ENCODE results near the gene NIP7. TPM values are rescaled to one million over a fixed set of nuclear protein-coding genes. Genes with fewer than 3 reads are reported as not detected.

NIP7 gene
- total RNA-seq, 2 donors from 2014 or later: 3.3 to 8.8 TPM

GRCh38 chr16:69298261-69298660, 41.3 kb upstream of the NIP7 start:
- Histone ChIP-seq H3K9me3 (no peaks in the 10 kb centered on the region), H3K4me1 (no peaks in the 10 kb centered on the region), H3K4me3 (no peak overlapping the region), H3K27me3 (no peaks in the 10 kb centered on the region), H3K27ac (no peak overlapping the region), H3K36me3 (replicated peaks in 1 of 2; ENCODE audit: insufficient read depth in 1 of 2, low read depth in 2 of 2) (peaks cover 0 to 3% of the 10 kb centered on the region in 2 donors)
- no peak for ATAC-seq
- no peak for DNase-seq
- WGBS, 2 donors: 94 to 96% methylated on average over 4 of the region's 4 CpGs
- TF ChIP-seq POLR2A (IDR thresholded peaks at IDR 0.05): no peak
- TF ChIP-seq CTCF (IDR thresholded peaks at IDR 0.05): no peak
- intact Hi-C loops (cut with DNase I): no loop called here

DNA sequence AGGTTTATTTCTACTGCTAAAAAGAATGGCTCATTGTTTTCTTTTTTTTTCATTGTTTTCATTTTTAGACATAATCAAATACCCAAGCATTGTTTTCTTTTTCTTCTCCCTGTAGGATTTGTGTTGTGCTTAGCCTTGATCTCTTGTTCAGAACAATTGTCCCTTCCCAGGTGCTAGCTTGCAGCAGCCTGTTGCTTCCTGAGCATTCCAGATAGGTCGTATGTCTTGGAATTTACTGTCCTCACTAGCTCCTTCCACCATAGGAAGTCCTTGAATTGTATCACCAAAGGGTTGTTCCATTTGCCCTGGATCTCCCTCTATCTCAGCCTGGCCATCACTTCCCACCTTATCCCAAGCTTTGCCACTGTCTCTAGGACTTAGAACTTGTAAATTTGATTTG, 38.4 kb upstream of the NIP7 start:
- ATAC-seq (no peak), DNase-seq (no peak)
- no peaks in the 10 kb centered on the region for H3K27me3 ChIP-seq
- no peaks in the 10 kb centered on the region for H3K4me1 ChIP-seq
- H3K36me3 ChIP-seq (replicated peaks in 1 of 2; ENCODE audit: insufficient read depth in 1 of 2, low read depth in 2 of 2): peaks cover 0 to 3% of the 10 kb centered on the region in 2 donors
- no peaks in the 10 kb centered on the region for H3K9me3 ChIP-seq
- TF ChIP-seq CTCF (IDR thresholded peaks at IDR 0.05) (no peak), POLR2A (IDR thresholded peaks at IDR 0.05) (no peak)
- H3K27ac ChIP-seq: no peak overlapping the region
- WGBS, 2 donors: 47 to 63% methylated on average over 1 of the region's 1 CpG
- intact Hi-C loops (cut with DNase I): no loop called here
- no peak overlapping the region for H3K4me3 ChIP-seq

DNA sequence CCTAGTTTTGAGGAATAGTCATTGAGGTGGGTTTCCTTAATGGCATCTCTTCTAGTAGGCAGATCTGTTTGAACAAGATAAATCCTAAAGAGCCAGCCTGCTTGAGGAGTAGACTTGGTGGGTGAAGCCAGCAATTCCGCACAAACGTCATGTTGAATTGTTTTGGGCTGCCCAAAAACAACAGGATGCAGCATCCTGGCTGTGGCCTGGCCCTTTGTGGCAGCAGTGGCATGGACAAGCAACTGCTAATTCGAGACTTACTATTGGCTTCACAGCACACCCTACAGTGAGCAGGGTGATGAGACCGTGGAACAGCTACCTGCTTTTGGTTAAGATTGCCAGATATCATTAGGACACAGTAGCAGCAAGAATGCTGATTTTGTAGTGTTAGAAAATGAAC, 37.7 kb upstream of the NIP7 start:
- Histone ChIP-seq H3K27ac (no peak overlapping the region), H3K36me3 (replicated peaks in 1 of 2; ENCODE audit: insufficient read depth in 1 of 2, low read depth in 2 of 2) (peaks cover 0 to 3% of the 10 kb centered on the region in 2 donors), H3K9me3 (no peaks in the 10 kb centered on the region), H3K27me3 (no peaks in the 10 kb centered on the region), H3K4me1 (no peaks in the 10 kb centered on the region), H3K4me3 (no peak overlapping the region)
- WGBS, 2 donors: 93 to 96% methylated on average over 4 of the region's 4 CpGs
- ATAC-seq (no peak), DNase-seq (no peak)
- TF ChIP-seq POLR2A (IDR thresholded peaks at IDR 0.05) (no peak), CTCF (IDR thresholded peaks at IDR 0.05) (no peak)
- intact Hi-C loops (cut with DNase I): no loop called here

GRCh38 chr16:69302301-69302700, 37.3 kb upstream of the NIP7 start:
- H3K27me3 ChIP-seq: no peaks in the 10 kb centered on the region
- H3K27ac ChIP-seq: no peak overlapping the region
- TF ChIP-seq POLR2A (IDR thresholded peaks at IDR 0.05) (no peak), CTCF (IDR thresholded peaks at IDR 0.05) (no peak)
- H3K4me3 ChIP-seq: no peak overlapping the region
- H3K9me3 ChIP-seq: no peaks in the 10 kb centered on the region
- no peak for ATAC-seq
- intact Hi-C loops (cut with DNase I): no loop called here
- WGBS, 2 donors: 80 to 83% methylated on average over 4 of the region's 4 CpGs
- no peak for DNase-seq
- no peaks in the 10 kb centered on the region for H3K4me1 ChIP-seq
- H3K36me3 ChIP-seq (replicated peaks in 1 of 2; ENCODE audit: insufficient read depth in 1 of 2, low read depth in 2 of 2): peaks cover 0 to 3% of the 10 kb centered on the region in 2 donors

GRCh38 chr16:69306031-69306430, 33.5 kb upstream of the NIP7 start:
- Histone ChIP-seq H3K27me3 (no peaks in the 10 kb centered on the region), H3K4me3 (no peak overlapping the region), H3K9me3 (no peaks in the 10 kb centered on the region), H3K27ac (no peak overlapping the region), H3K4me1 (peaks cover 4% of the 10 kb centered on the region), H3K36me3 (replicated peaks in 1 of 2; ENCODE audit: insufficient read depth in 1 of 2, low read depth in 2 of 2) (no peaks in the 10 kb centered on the region)
- TF ChIP-seq POLR2A (IDR thresholded peaks at IDR 0.05): no peak
- no peak for TF ChIP-seq CTCF (IDR thresholded peaks at IDR 0.05)
- ATAC-seq (no peak), DNase-seq (no peak)
- WGBS, 2 donors: 53 to 68% methylated on average over 1 of the region's 1 CpG
- intact Hi-C loops (cut with DNase I): no loop called here

All from body of pancreas (tissue), 4 donors.